GM21447 (cell line): Measurements from ENCODE around the gene LINGO1.

Experiments used
- ATAC-seq: cut with Tn5 transposase; IDR thresholded peaks from one replicate; pipeline ENCODE4 v1.9.1; 2021; ENCODE audit not compliant: unreplicated experiment

The LINGO1 gene, protein sequence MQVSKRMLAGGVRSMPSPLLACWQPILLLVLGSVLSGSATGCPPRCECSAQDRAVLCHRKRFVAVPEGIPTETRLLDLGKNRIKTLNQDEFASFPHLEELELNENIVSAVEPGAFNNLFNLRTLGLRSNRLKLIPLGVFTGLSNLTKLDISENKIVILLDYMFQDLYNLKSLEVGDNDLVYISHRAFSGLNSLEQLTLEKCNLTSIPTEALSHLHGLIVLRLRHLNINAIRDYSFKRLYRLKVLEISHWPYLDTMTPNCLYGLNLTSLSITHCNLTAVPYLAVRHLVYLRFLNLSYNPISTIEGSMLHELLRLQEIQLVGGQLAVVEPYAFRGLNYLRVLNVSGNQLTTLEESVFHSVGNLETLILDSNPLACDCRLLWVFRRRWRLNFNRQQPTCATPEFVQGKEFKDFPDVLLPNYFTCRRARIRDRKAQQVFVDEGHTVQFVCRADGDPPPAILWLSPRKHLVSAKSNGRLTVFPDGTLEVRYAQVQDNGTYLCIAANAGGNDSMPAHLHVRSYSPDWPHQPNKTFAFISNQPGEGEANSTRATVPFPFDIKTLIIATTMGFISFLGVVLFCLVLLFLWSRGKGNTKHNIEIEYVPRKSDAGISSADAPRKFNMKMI

DNA sequence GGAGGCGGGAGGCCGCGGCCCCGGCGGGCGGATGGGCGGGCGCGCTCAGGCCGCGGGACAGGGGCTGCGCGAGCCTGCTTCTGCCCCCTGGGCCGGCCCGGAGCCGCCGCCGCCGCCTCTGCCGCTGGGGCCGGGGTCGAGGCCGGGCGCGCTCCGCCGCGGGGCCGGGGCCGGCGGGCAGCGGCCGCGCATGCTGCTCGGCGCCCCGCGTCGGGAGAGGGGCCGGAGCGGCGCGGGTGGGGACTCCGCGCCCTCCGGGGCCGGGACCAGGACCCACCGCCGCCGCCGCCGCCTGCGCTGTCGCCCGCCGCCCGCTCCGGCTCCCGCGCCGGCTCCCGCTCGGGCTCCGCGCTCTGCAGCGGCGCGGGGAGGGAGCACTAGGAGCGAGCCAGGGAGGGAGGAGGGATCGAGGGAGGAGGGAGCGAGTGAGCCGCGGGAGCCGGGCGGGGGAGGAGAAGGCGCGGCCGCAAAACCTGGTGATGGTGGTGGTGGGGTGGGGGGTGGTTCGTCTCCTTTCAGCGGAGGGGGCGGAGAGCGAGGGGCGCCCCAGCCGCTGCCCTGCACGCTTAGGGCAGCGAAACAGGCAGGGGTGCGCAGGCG is at the start of gene LINGO1:
Gene LINGO1 (minus strand): TSS at position 379 of the 600 bp plus-strand sequence. CDS start 597 bp downstream, outside the sequence.
- ATAC-seq, result no peak

DNA sequence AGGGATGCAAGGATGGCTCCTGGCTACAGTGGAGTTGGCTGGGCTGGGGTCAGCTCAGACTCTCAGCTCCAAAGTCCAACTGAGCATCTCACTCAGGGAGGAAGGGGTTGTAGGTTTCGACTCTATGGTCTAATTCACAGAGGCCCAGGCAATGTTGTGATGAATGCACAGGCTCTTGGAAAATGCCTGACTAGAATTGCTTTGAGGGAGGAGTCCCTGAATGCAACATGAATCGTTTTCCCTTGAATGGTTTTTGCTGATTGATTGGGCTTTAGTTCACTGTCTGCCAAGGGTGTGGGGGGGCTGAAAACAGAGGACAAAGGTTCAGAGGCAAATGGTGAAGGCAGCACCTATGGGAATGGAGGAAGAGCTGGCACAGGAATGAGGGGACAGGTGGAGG is 48.6 kb upstream of the LINGO1 start:
- no peak for ATAC-seq

DNA sequence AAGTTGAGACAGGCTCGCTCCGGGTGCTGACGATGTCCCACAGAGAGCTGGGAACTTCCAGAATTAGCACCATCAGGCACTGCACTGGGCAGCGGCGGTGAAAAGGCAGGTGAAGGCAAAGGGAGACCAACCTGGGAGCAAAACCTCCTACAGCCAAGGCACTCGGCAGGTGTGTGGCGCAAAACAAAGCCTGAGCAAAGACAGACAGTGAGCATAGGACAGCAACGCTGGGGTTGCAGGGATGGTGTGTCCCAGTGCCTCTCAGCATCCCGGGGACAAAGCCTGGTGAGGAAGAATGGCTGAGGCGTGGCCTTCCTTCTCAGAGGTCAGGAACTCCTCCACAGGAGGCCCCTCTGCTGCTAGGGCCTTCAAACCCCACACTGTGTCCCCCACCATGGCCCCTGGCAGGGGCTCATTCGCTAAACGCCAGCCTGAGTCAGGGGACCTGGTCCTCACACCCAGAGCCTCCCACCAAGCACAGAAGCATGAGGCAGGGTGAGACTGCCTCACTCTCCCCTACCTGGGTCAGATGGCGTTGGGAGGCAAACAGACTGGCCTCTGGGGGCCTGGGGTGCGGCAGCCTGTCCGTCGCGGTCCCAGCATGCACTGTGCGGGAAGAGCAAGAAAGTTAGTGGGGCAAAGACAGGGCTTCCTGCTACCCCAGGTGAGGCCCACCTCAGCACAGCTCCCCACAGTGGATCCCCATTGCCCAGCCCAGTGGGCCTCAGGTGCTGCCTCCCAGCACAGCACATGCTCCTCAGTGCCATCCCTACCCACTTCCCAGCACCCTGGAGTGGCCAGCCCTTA is 44.1 kb upstream of the LINGO1 start:
- ATAC-seq, result no peak

DNA sequence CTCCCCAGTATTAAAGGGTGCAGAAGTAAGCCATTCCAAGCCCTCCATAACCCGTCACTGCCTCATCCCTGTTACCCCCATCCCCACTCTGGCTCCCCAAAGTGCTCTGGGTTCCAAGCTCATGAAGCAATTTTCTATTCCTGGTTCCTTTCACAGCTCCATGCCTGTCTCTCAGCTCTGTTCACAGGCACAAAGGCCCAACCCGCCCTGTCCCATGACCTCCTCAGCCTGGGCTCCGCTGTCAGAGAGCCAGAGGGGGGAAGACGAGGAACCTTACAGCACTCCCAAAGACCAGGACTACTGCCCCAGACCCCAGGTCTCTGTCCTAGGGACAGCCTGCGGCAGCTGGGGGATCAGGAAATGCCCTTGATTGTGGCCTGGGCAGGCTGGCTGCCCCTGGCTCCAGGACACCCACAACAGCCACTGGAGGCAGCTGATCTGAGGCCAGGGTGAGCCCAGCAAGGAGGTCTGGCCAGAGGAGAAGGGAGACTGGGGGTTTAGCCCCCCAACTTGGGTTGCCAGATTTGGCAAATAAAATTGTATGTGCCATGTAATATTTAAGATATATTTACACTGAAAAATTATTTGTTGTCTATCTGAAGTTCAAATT is 43.2 kb upstream of the LINGO1 start:
- no peak for ATAC-seq

DNA sequence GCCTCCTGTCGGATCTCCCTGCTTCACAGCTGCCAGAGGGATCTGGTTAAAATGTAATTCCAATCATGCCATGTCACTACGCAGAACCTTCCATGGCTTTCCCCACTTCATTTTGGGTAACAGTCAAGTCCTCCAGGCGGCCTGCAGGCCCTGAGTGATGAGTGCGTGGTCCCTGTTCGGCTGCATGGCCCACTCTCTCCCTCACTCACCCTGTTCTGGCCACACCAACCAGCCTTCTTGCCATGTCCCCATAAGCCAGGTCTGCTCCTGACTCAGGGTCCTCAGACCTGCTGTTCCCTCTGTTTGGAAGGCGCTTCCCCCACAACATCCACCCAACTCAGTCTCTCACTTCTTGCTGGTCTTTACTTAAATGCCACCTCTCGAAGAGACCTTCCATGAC is 41.6 kb upstream of the LINGO1 start:
- no peak for ATAC-seq

DNA sequence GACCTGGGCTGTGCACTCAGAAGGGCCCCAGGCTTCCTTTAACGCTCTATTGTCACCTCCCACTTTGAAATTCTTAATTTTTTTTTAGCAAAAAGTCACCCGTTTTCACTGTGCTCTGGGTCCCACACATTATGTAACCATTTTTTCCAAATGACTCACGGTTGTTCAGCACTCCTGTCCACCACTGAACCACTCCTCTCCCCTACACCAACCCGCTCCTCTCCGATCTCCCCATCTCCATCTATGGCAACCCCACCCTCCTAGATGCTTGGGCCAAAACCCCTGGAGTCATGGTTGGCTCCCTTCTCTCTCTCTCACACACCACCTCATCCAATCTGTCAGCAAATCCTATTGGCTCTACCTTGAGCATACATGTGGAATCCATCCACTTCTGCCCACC is 41.2 kb upstream of the LINGO1 start:
- no peak for ATAC-seq

DNA sequence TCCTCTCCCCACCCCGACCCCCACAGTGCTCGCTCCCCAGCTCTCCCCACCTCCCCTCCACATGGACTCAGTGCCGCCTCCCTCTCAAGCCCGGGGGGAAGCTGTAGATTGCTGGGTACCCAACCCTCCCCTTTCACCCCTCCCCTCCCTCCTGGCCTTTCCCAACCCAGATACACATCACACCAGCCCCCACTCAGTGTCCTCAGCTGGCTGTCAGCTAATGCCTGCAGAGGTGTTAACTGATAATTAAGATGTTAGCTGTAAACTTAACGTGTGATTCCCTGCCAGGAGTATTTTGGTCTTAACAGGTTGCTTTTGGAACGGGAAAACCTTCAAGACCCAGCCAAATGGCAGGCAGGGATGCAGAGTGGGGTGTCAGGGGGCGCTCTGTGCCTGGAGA is 39.4 kb upstream of the LINGO1 start:
- no peak for ATAC-seq

DNA sequence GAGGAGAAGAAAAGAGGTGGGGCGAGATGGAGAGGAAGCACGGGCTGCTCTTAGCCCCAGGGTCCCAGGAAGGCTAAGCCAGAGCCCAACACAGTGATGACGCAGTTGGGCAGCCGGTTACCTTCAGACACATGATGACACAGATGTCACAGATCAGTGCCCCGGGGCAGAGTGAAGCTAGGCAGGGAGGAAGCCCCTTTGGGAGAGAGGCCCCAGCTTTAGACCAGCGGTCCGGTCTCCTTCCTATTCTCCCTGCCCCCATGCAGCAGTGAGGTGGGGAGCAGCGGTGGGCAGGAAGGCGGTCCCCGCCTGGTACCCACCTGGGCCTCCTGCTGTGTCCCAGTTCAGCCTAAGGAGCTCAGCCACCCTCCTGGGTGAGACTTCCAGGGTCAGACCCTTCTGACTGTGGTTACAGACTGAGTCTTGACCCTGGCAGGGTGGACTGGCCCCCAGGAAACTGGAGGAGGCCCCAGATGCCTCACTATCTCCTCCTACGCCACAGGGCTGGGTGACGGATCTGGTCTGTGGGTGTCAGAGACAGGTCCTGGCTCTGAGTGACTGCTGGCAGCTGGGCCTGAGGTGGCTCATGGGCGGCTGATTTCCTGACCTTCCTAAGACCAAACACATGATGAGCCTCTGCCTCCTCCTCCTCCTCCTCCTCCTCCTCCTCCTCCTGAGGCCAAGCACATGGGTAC is 38.8 kb upstream of the LINGO1 start:
- no peak for ATAC-seq

DNA sequence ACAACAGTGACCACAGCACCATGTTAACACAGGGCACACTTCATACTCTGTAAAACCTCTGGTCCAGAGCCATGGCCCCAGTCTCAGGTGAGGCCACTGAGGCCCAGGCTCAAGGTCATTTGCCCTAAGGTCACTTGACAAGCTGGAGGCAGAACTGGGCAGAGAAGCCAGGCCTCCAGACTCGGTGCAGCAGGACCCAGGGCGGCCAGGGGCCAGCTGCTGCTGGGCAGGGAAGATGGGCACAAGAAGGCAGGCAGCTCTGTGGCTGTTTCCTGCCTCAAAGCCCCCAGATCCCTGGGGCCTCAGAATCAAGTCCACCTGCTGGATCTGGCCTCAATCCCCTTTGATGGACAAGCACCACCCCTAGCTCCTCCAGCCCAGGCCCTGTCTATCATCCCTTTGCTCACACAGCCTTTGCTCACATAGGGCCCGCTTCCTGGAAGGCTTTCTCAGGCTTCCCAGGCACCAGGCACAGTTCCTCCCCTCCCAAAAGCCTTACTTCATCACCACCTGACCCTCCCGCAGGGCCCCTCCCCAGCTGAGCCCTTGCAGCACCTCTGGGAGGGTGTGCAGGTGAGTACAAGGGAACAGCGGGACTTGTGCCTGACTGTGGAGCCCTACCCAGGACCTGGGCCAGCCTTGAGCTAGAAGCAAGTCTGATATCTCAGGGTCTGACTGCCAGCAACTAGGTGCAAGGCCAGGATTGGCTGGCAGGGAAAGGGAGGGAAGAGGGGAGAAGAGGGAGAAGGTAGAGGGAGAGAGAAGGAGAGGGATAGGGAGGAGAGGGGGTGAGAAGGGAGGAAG is 38.0 kb upstream of the LINGO1 start:
- no peak for ATAC-seq

DNA sequence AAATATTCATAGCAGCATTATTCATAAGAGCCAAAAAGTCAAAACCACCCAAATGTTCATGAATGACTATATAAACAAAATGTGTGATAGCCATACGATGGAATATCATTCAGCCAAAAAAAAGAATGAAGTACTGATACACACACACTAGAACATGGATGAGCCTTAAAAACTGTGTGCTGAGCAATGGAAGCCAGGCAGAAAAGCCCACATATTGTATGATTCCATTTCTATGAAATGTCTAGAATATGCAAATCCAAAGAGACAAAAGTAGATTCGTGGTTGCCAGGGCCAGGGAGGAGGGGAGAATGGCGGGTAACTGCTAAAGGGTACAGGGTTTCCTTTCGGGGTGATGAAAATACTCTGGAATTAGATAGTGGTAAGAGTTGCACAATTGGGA is 37.2 kb upstream of the LINGO1 start:
- ATAC-seq, result no peak

DNA sequence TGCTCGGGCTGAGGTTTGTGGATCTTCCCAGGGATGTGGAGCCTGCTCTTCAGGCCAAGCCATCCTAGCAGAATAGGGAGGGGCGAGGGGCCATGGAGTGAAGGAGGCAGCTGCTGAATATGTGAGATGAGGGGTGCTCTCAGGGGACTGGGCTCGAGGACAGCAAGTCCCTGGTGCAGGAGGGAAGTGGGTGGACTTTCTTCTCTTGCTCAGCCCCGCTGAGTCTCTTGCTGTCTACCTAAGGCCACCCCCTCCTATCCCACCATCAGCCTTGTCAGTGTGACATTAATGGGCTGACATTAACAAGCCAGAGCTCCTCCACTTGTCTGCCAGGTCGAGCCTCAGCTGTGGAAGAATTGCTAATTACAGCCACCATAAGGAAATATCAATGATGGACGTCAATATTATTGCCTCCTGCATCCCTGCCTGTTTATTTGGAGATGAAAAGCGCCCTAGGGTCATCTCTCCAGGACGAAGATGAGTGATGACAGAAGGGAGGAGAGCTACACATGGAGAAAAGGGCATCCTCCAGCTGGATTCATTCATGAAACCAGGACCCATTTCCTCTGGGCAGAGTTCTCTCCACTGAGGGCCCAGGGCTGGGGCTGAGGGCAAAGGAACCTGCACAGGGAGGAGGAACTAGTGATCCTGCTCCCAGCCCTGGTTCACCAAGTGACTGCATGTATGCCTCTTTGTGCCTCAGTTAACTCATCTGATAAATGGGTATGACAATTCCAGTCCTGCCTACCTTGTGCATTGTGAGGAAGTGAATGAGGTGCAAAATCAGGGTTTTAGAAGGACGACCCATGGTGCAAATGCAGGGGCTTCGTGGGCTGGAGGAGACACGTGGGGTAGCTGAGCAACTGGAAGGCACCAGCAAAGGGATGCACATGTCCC is 34.9 kb upstream of the LINGO1 start:
- ATAC-seq, result no peak

DNA sequence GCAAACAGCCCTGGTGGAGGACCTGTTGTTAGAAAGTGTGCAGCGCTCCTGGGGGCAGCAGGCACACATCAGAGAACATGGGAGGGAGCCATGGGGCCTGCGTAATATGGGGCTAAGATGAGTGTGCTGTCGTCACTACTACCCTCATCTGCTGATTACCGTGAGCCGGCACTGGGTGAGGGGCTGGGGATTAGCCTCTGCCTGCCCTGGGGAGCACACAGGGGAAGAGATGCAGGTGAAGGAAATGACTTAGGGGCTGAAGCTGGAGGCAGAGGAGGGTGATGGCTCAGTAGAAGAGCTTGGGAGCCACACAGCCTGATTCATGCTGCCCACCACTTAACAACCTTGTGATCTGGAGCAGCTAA is 33.6 kb upstream of the LINGO1 start:
- no peak for ATAC-seq

DNA sequence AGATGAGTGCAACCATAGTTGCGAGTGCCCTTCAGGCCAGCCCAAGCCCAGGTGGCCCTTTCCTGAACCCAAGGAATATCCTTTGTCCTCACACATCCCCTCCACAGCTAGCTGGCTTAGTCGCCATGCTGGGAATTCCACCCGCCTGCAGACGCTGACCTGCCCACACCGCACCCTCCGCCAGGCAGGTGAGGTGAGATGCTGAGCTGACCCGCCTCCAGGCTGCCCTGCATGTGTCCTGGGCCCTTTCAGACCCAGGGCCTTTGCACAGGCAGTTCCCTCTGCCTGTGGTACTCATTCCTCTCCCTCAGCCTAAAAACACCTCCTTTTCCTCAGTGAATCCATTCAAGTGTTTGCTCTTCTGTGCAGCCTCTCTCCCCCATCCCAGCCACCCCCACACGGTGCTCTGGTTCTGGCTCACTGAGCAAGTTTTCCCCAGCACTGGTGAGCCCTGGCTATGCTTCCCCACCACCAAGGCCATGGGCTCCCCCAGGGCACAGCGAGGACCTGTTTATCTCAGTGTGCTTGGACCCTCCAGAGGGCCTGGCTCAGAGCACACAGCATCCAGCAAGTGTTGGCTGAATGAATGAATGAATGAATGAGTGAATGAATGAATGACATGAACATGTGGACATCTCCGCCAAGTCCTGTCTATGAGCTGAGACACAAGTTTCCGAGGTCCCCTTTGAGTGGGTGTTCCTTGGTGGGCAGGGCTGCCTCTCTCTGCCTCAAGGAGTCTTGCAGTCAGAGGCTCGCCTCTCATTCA is 33.0 kb upstream of the LINGO1 start:
- ATAC-seq, result no peak

DNA sequence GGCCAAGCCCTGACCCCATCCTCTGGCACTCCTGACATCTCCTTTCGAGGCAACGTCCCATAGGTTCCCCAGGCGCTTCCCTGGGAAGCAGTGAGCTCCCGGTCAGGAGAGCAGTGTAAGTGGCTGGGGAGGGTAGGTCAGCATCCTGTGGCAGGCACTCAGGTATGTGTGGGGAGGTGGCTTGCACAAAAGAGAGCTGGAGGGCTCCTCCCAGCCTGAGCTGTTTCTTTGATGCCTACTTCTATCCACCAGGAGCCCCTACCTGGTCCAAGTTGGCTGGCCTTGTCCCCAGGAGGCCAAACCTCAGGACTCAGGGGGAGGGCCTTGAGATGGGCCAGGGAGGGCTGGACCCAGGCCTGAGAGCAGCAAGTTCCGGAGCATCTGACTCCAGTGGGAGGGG is 31.7 kb upstream of the LINGO1 start:
- ATAC-seq, result no peak

DNA sequence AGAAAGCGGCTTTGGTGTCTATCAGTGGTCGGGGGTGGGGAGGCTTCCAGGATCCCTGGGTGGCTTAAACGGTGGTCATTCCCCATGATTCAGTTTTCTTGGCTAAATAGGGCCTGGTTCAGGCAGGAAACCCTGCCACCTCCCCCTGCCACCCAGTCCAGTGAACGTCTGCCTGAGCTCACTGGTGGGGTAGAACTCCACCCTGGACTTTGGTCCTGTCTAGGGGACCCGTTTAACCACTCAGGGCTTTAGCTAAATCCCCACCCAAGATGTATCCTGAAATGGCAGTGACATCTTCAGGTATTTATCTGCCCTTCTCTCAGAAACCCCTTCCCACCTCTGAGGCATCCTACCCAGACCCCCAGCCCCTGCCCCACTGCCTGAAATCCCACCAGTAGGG is 30.5 kb upstream of the LINGO1 start:
- no peak for ATAC-seq

DNA sequence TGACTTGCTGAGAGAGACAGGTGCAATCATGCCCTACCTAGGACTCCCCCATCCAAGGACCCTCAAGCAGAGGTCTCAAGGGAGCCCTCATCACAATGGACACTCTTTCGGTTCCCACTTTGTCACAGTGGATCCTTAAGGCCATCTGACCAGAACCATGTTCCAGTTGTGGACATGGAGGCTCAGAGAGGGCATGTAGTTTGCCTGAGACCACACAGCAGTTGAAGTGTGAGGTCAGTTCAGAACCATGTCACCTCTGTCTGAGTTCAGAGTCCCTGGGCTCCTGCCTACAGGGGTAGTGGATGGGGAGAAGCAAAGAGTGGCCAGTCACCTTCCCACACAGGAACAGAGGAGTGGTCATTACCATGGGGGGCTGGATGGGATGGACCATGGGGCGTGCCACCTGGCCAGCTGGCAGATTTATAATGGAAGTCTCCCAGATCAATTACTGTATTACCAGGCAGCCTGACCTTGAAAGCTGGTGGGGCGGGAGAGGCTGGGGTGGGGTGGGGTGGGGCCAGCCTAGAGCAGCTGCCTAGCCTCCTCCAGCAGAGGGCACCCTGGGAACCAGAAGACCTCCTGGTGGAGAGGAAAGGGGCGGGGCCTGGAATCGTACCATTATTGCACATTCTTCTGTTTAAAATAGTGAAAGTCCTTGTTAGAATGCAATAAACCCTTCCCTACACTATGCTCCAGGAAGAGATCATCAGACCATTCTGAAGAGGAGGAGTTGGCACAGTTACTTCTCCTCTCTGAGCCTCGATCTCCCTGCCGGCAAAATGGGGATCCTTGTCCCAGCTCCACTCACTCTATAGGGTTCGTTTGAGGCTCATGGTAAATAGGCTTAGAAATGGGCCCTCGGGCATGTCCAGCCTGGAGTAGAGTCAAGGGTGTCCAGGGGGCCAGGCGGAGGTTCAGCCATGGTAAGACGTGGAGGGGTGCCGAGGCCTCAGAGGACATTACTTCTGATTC is 26.9 kb upstream of the LINGO1 start:
- ATAC-seq, result no peak

DNA sequence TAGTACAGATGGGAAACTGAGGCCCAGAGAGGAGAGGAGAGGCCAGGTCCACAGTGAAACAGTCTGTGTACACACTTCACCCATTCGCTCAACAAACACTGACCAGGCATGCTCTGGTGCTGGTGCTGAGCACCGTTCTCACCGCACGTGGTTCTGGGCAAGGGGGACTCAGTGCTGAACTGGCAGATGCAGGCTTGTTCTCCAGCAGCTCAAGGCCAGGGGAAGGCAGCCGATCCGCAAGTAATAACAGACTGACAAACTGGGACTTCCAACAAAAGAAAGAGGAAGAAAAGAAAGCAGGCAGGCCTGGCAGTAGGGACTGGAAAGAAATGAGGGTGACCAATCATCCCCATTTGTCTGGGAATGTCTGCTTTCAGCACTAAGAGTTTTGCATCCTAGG is 25.6 kb upstream of the LINGO1 start:
- no peak for ATAC-seq
